Nephron (organoid): ENCODE results near the gene FBXW11.
A peak's percentile ranks its signal among the peaks of the same experiment; 100 is the strongest.

ENCODE experiments used
- H3K27ac Mint-ChIP-seq, 3 experiments: 2 replicates each; pipeline ENCODE4 v1.8.0; 2020; ENCODE audit warnings: mixed read lengths in 3 of 3, mild to moderate bottlenecking in 2 of 3, moderate library complexity in 1 of 3
- H3K27me3 Mint-ChIP-seq: 2 replicates; pipeline ENCODE4 v1.8.0; 2021; ENCODE audit warnings: low read depth, mild to moderate bottlenecking, moderate library complexity, mixed read lengths
- H3K36me3 Mint-ChIP-seq: 2 replicates; pipeline ENCODE4 v1.8.0; 2020; ENCODE audit warnings: low read depth, mixed read lengths
- H3K4me1 Mint-ChIP-seq: 2 replicates; pipeline ENCODE4 v1.8.0; 2020; ENCODE audit warnings: mixed read lengths
- H3K4me3 Mint-ChIP-seq, 3 experiments: 2 replicates each; pipeline ENCODE4 v1.8.0; 2020; ENCODE audit warnings: mild to moderate bottlenecking in 3 of 3, mixed read lengths in 3 of 3, moderate library complexity in 2 of 3
- H3K9me3 Mint-ChIP-seq: 2 replicates; pipeline ENCODE4 v1.8.0; 2020; ENCODE audit warnings: mixed read lengths
- CTCF ChIP-seq, 3 experiments: fragments of 200-600 bp; sonication (generic); IDR thresholded peaks; one replicate each; pipeline ENCODE4 v1.5.0; 2021; ENCODE audit warnings: antibody characterized with exemption in 3 of 3; ENCODE audit not compliant: unreplicated experiment in 3 of 3

FBXW11 gene

DNA sequence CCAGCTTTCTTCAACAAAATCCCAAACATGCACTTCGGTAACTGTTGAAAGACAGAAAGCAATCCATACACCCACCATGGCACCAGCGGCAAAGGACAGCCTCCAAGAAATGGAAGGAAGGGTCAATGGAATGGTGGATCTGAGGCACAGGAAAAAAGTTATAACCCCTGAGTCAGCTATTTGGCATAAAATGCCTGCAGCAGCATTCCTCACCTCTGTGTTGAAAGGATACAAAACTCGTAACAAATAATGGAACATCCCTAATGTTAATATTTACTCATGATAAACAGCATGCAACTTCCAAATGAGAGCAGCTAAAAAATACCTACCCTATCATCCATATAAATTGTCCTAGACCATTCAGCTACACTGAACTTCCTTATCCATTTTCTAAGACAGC is 9.4 kb downstream of the FBXW11 start:
- Mint-ChIP-seq H3K4me1 (peaks cover 42% of the 10 kb centered on the region), H3K36me3 (peaks cover 25% of the 10 kb centered on the region), H3K27me3 (no peaks in the 10 kb centered on the region), H3K9me3 (no peaks in the 10 kb centered on the region), H3K4me3 (no peak overlapping the region), H3K27ac (peak overlapping the region in 1 of 3 experiments; percentile 22)
- no peak for TF ChIP-seq CTCF (IDR thresholded peaks at IDR 0.05; ENCODE audit: unreplicated experiment in 3 of 3)

DNA sequence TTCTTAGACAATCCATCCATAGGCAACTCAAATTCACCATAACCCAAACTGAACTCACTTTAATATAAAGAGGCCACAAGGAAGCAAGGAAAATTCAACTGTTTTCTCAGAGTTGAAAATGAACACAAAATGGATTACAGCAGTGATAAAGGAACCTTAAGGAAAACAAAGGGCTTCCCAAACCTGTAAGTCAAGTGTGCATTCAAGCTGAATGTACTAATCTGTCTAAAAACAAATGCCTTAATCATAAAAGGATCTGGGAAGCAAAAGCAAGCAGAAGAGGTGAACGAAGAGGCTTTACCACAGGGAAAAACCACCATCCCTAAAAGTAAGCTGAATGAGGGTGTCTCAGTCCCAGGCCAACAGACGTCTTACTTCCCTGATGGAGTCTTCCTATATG is 13.6 kb downstream of the FBXW11 start:
- no peak overlapping the region for H3K4me3 Mint-ChIP-seq
- H3K27me3 Mint-ChIP-seq = no peaks in the 10 kb centered on the region
- H3K27ac Mint-ChIP-seq = no peak overlapping the region
- peaks cover 49% of the 10 kb centered on the region for H3K36me3 Mint-ChIP-seq
- H3K4me1 Mint-ChIP-seq = peaks cover 16% of the 10 kb centered on the region
- TF ChIP-seq CTCF (IDR thresholded peaks at IDR 0.05; ENCODE audit: unreplicated experiment in 3 of 3) = no peak
- no peaks in the 10 kb centered on the region for H3K9me3 Mint-ChIP-seq

DNA sequence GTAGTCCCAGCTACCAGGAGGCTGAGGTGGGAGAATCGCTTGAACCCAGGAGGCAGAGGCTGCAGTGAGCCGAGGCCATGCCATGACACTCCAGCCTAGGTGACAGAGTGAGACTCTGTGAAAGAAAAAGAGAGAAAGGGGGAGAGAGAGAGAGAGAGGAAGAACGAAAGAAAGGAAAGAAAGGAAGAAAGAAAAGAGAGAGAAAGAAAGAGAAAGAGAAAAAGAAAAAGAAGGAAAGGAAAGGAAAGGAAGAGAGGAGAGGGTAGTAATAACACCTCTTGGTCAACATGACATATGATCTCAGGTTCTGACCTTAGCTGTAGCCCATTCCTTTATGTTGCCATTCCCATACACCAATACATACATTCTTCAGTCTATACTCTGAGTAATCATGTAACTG is 14.1 kb downstream of the FBXW11 start:
- Mint-ChIP-seq H3K4me1 (peaks cover 11% of the 10 kb centered on the region), H3K27ac (no peak overlapping the region), H3K9me3 (no peaks in the 10 kb centered on the region), H3K4me3 (no peak overlapping the region), H3K36me3 (peaks cover 54% of the 10 kb centered on the region), H3K27me3 (no peaks in the 10 kb centered on the region)
- no peak for TF ChIP-seq CTCF (IDR thresholded peaks at IDR 0.05; ENCODE audit: unreplicated experiment in 3 of 3)

- Mint-ChIP-seq H3K27me3 (no peaks in the 10 kb centered on the region), H3K4me1 (peaks cover 10% of the 10 kb centered on the region), H3K4me3 (no peak overlapping the region), H3K27ac (no peak overlapping the region), H3K9me3 (no peaks in the 10 kb centered on the region), H3K36me3 (peaks cover 48% of the 10 kb centered on the region)
- no peak for TF ChIP-seq CTCF (IDR thresholded peaks at IDR 0.05; ENCODE audit: unreplicated experiment in 3 of 3)
Observed at GRCh38 chr5:171990713-171991015, 15.8 kb downstream of the FBXW11 start.

DNA sequence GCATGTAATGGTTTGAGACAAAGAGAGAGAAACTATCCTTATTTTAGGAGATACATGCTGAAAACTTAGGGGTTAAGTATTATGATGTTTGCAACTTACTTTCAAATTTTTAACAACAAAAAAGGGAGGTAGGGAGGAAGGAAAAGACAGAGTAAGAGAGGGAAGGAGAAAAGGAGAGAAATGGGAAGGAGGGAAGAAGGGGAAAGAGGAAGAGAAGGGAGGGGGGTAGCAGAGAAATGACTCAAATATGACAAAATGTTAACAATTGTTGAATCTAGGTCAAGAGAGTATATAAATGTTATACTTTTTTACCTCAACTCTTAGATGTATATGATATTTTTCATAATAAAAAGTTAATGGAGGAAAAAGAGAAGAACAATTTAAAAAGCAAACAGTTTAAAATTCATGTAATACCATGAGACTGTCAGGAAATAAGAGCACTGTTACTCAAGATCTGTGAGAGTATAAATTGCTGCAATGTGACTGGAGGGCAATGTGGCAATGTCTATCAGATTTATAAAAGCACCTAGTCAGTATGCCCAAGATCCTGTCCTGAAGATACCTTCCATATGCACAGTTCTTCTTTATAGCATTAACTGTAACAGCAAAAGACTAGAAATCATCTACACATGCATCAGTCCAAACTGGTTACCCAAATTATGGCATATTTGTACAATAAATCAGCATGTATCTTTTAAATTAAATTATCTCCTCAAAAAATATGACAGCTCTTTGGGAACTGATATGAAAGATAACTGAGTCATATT is 16.3 kb downstream of the FBXW11 start:
- TF ChIP-seq CTCF (IDR thresholded peaks at IDR 0.05; ENCODE audit: unreplicated experiment in 3 of 3) = no peak
- Mint-ChIP-seq H3K4me1 (peaks cover 11% of the 10 kb centered on the region), H3K9me3 (no peaks in the 10 kb centered on the region), H3K36me3 (peaks cover 47% of the 10 kb centered on the region), H3K27me3 (no peaks in the 10 kb centered on the region), H3K4me3 (no peak overlapping the region), H3K27ac (no peak overlapping the region)

GRCh38 chr5:171989276-171989675 is 17.2 kb downstream of the FBXW11 start:
- TF ChIP-seq CTCF (IDR thresholded peaks at IDR 0.05; ENCODE audit: unreplicated experiment in 3 of 3) = no peak
- H3K4me3 Mint-ChIP-seq = no peak overlapping the region

More at GRCh38 chr5:171989276-171989675, 17.2 kb downstream of the FBXW11 start:
- Mint-ChIP-seq H3K36me3 (peaks cover 47% of the 10 kb centered on the region), H3K27me3 (no peaks in the 10 kb centered on the region), H3K4me1 (peaks cover 17% of the 10 kb centered on the region), H3K27ac (no peak overlapping the region), H3K9me3 (no peaks in the 10 kb centered on the region)
